Large intestine (tissue), 1 donor: ENCODE results near the gene MISP3. TPM values are rescaled to one million over a fixed set of nuclear protein-coding genes. Genes with fewer than 3 reads are reported as not detected.

Experiments used
- polyA plus RNA-seq: library from polyadenylated mRNA; unstranded; fragments of 120-200 nt; gene quantifications from one replicate; pipeline ENCODE4 v1.2.1, GENCODE V29; 2013

The MISP3 gene
- polyA plus RNA-seq, 1 donor, result 12.3 TPM

Other genes starting within 250 kb of the MISP3 start
- gene NANOS3, start 195.7 kb upstream of the MISP3 start, polyA plus RNA-seq, result 2.3 TPM
- gene BRME1, start 166.7 kb upstream of the MISP3 start, polyA plus RNA-seq, result 4.7 TPM
- gene CC2D1A, start 166.6 kb upstream of the MISP3 start, polyA plus RNA-seq, result 42.2 TPM
- gene PODNL1, start 134.4 kb upstream of the MISP3 start, polyA plus RNA-seq, result 1.6 TPM
- 26.8 TPM for gene DCAF15, start 120.3 kb upstream of the MISP3 start, polyA plus RNA-seq
- 17.1 TPM for gene RFX1, start 66.5 kb upstream of the MISP3 start, polyA plus RNA-seq
- gene RLN3, start 44.6 kb upstream of the MISP3 start, polyA plus RNA-seq, result 0.31 TPM
- gene IL27RA, start 41.0 kb upstream of the MISP3 start, polyA plus RNA-seq, result 6.4 TPM
- 2.3 TPM for gene PALM3, start 10.7 kb upstream of the MISP3 start, polyA plus RNA-seq
- gene C19orf67, start 13.0 kb downstream of the MISP3 start, polyA plus RNA-seq, result 0.10 TPM
- 40.1 TPM for gene SAMD1, start 18.0 kb downstream of the MISP3 start, polyA plus RNA-seq
- gene PRKACA, start 45.0 kb downstream of the MISP3 start, polyA plus RNA-seq, result 66.7 TPM
- 13.1 TPM for gene ASF1B, start 63.8 kb downstream of the MISP3 start, polyA plus RNA-seq
- 25.6 TPM for gene ADGRL1, start 133.4 kb downstream of the MISP3 start, polyA plus RNA-seq